Stimulated activated naive CD8-positive, alpha-beta T cell treated with anti-CD3 and anti-CD28 coated beads, Interleukin-15, amount 100 ng/mL, for 72 hours (primary cell): ENCODE results near the gene PCDH1.

Experiments used
- ATAC-seq: fragments of 150-1000 bp; cut with Tn5 transposase; 2 replicates; pipeline ENCODE4 v1.10.0; 2021; ENCODE audit warnings: mild to moderate bottlenecking, moderate library complexity
- DNase-seq, 2 donors: peaks; one replicate each; pipeline ENCODE4 v3.0.0; 2021 to 2022
- H3K27ac Mint-ChIP-seq, 2 donors: one replicate each; pipeline ENCODE4 v1.8.0; 2022; ENCODE audit warnings: mild to moderate bottlenecking in 2 of 2, mixed read lengths in 2 of 2, moderate library complexity in 2 of 2
- H3K27me3 Mint-ChIP-seq: one replicate; pipeline ENCODE4 v1.8.0; 2022; ENCODE audit warnings: mixed read lengths
- H3K4me1 Mint-ChIP-seq: one replicate; pipeline ENCODE4 v1.8.0; 2022; ENCODE audit warnings: mild to moderate bottlenecking, mixed read lengths
- H3K4me3 Mint-ChIP-seq, 2 donors: one replicate each; pipeline ENCODE4 v1.8.0; 2022; ENCODE audit warnings: mild to moderate bottlenecking in 2 of 2, mixed read lengths in 2 of 2, moderate library complexity in 1 of 2
- H3K9me3 Mint-ChIP-seq, 2 donors: one replicate each; pipeline ENCODE4 v1.8.0; 2022; ENCODE audit warnings: mixed read lengths in 2 of 2

Gene PCDH1

GRCh38 chr5:141806626-141807025 is 71.6 kb downstream of the PCDH1 start:
- Mint-ChIP-seq H3K4me3 (no peak overlapping the region), H3K4me1 (no peaks in the 10 kb centered on the region), H3K9me3 (no peaks in the 10 kb centered on the region), H3K27ac (no peak overlapping the region), H3K27me3 (peaks cover 73% of the 10 kb centered on the region)
- DNase-seq (no peak), ATAC-seq (no peak)

DNA sequence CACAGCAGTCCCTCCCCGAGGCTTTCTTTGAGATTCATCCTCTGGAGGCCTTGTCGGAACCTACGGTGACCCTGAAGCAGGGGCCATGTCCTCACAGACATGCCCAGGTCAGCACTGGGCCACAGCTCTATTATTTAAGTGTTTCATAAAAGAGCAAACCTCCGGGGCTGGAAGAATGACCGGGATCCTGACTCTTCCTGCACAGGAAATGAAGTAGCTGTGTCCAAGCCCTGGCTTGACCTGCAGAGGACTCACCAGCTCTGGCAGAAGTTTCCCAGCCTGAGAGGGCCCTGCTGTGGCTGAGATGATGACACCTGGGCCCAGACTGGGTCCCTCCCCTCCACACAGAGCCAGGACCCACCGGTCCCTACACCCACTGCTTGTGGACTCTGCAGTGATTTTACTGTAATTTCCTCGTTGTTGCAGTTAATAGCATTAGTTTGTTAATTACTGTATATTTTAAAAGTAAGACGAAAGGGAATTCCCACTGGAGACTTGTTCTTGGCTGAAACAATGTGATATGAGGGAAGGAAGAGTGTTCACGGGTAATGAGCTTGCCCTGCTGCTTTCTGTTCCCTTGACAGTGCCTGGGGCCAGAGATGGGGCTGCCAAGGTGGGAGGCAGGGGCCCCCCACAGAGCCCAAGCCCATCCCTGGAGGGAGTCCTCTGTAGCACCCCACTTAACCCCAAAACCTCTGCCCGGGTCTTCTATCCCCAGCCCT is 72.2 kb downstream of the PCDH1 start:
- peaks cover 67% of the 10 kb centered on the region for H3K27me3 Mint-ChIP-seq

DNA sequence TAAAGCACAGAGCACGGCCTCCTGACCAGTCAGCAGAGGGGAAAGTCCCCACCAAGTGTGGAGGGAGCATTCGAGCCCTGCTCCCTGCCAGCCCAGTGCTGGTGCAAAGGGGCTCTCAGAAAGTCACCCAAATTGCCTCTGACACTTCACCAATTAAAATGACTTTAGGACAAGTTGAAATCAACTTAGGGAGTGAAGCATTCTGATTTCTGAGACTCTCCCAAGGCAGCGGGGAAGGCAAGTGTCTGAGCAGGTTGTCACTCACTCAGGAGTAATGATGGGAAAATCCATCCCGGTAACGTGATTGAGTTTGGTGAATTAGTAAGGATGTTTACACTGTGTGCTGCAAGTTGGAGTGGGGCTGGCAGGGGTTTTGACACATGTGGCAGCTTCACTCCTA is 73.7 kb downstream of the PCDH1 start:
- no peak for ATAC-seq
- peaks cover 59% of the 10 kb centered on the region for H3K27me3 Mint-ChIP-seq
- H3K27ac Mint-ChIP-seq = no peak overlapping the region
- no peaks in the 10 kb centered on the region for H3K4me1 Mint-ChIP-seq
- DNase-seq = no peak
- H3K9me3 Mint-ChIP-seq = no peaks in the 10 kb centered on the region
- no peak overlapping the region for H3K4me3 Mint-ChIP-seq

More for the DNA sequence above, 72.2 kb downstream of the PCDH1 start:
- no peak overlapping the region for H3K27ac Mint-ChIP-seq
- no peaks in the 10 kb centered on the region for H3K4me1 Mint-ChIP-seq
- no peaks in the 10 kb centered on the region for H3K9me3 Mint-ChIP-seq
- no peak overlapping the region for H3K4me3 Mint-ChIP-seq
- DNase-seq (no peak), ATAC-seq (no peak)
